ENCODE data around the gene HABP4. TPM values are rescaled to one million over a fixed set of nuclear protein-coding genes. Genes with fewer than 3 reads are reported as not detected.
A peak's percentile ranks its signal among the peaks of the same experiment; 100 is the strongest.
"Not testable (repeated sequence)": the region's sequence is repeated elsewhere in the genome, so short reads cannot be mapped to it uniquely, and the experiment has no call there.

HABP4 gene
- total and polyA plus RNA-seq, 2 of the 4 experiments (the other 2 are of a cell fraction), result 5.2 to 10.6 TPM

DNA sequence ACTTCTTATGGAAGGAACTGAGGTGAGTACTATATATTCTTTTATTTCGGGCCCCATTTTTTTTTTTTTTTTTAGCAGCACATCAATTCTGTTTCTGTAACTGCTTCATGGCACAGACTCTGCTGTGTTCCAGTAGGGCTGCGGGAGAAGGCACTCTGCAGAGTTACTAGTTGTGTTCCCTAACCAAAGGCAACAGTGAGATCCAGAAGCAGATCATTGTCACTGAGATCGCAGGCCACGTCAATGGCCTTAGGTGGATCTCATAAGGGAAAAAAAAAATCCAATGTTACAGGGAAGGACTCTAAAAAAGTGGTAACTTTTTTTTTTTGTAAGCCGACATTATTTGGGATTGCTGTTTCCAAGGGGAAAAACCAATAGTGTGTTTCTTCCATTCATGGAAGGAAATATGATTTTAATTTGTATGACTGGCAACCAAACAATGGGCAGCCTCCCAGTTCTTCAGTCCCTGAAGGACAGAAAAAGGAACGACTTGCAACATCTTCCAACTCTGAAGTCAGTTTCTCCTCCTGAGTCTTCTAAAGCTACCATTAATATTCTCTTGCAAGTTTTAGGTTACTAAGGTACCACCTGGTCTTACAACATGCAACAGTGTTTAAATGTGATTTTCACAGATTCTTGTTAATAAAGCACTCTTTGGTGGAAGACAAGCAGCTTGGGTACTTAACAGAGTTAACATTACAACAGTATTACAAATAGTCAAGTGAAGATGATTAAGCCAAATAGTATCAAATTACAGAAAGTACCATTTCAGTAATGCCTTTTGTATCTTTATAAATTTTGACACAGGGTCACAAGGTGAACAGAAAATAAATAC, 52.8 kb downstream of the HABP4 start:
- H3K27ac ChIP-seq (ENCODE audit: insufficient read depth, low read length), result no peak overlapping the region
- TSS peak; percentile 21 for BruUV-seq (replicated peaks)
- no peak for ATAC-seq (ENCODE audit: low read depth)

GRCh38 chr9:96503374-96503748, 53.4 kb downstream of the HABP4 start:
- H2BK15ac ChIP-seq (ENCODE audit: low read depth, low read length); H3K23ac ChIP-seq (ENCODE audit: low read depth, low read length); H2AK9ac ChIP-seq (replicated peaks; ENCODE audit: low read depth, low read length, poor library complexity); dilution Hi-C loops (cut with HindIII; ENCODE audit: low sequenced_read_pairs, unreplicated experiment); H2BK5ac ChIP-seq (ENCODE audit: low read depth, low read length, poor library complexity, severe bottlenecking); H3K18ac ChIP-seq (ENCODE audit: low read depth, low read length); POLR2A ChIA-PET (ENCODE audit: unreplicated experiment); H2BK20ac ChIP-seq (ENCODE audit: low read depth, low read length); H3K9ac ChIP-seq (ENCODE audit: low read depth, low read length); H4K5ac ChIP-seq (ENCODE audit: low read depth, low read length); H3K9me1 ChIP-seq (ENCODE audit: insufficient read depth, low read length); H4K8ac ChIP-seq (ENCODE audit: low read depth in 2 of 2, low read length in 2 of 2); H3K14ac ChIP-seq (replicated peaks; ENCODE audit: low read depth, low read length); intact Hi-C loops (cut with micrococcal nuclease); H3K79me1 ChIP-seq (ENCODE audit: low read depth in 1 of 2, low read length in 2 of 2); in situ Hi-C loops (cut with MboI; ENCODE audit: low sequenced_read_pairs); H3K4me2 ChIP-seq (ENCODE audit: low read depth, low read length); ATAC-seq (ENCODE audit: low read depth); H3K27ac ChIP-seq (ENCODE audit: insufficient read depth, low read length); CTCF ChIA-PET; BruUV-seq (replicated peaks); H4K91ac ChIP-seq (ENCODE audit: insufficient read depth, low read depth, low read length); DNase-seq; H2BK120ac ChIP-seq (ENCODE audit: low read depth, low read length); H4K20me1 ChIP-seq (ENCODE audit: insufficient read depth, low read length); H2AK5ac ChIP-seq (ENCODE audit: low read depth, low read length); H3K36me3 ChIP-seq (ENCODE audit: control insufficient read depth, insufficient read depth, low read length); H3K9me3 ChIP-seq (ENCODE audit: control insufficient read depth, insufficient read depth, low read length); H2AFZ ChIP-seq (replicated peaks; ENCODE audit: low read length, poor library complexity); H3K56ac ChIP-seq (ENCODE audit: extremely low read depth, insufficient read depth, low read length); H3K4ac ChIP-seq (ENCODE audit: low read depth, low read length); H3K4me3 ChIP-seq (ENCODE audit: insufficient read depth, low read depth, low read length); H3K27me3 ChIP-seq (ENCODE audit: control insufficient read depth, insufficient read depth, low read length): not testable (repeated sequence)
- H3K4me1 ChIP-seq (ENCODE audit: control insufficient read depth, insufficient read depth, low read length), result peaks cover 12% of the 10 kb centered on the region

More for the DNA sequence above, 52.8 kb downstream of the HABP4 start:
- H3K56ac ChIP-seq (ENCODE audit: extremely low read depth, insufficient read depth, low read length), result no peak overlapping the region
- dilution Hi-C loops (cut with HindIII; ENCODE audit: low sequenced_read_pairs, unreplicated experiment), result no loop called here
- H2BK120ac ChIP-seq (ENCODE audit: low read depth, low read length), result no peak overlapping the region
- H3K79me1 ChIP-seq (ENCODE audit: low read depth in 1 of 2, low read length in 2 of 2), result peaks cover 0 to 3% of the 10 kb centered on the region in 2 experiments; a peak in 1 of 4 replicates
- H3K4me2 ChIP-seq (ENCODE audit: low read depth, low read length), result no peak overlapping the region
- no peak overlapping the region for H4K8ac ChIP-seq (ENCODE audit: low read depth in 2 of 2, low read length in 2 of 2)
- H4K20me1 ChIP-seq (ENCODE audit: insufficient read depth, low read length), result no peaks in the 10 kb centered on the region
- H3K4ac ChIP-seq (ENCODE audit: low read depth, low read length), result no peak overlapping the region
- peak overlapping the region; percentile 42 for H3K18ac ChIP-seq (ENCODE audit: low read depth, low read length)
- H2AK5ac ChIP-seq (ENCODE audit: low read depth, low read length), result no peak overlapping the region
- intact Hi-C loops (cut with micrococcal nuclease), result no loop called here
- no peak overlapping the region for H2BK15ac ChIP-seq (ENCODE audit: low read depth, low read length)
- no peak overlapping the region for H3K14ac ChIP-seq (replicated peaks; ENCODE audit: low read depth, low read length)
- H2BK20ac ChIP-seq (ENCODE audit: low read depth, low read length), result no peak overlapping the region
- no peak for TF ChIP-seq MXI1 (IDR thresholded peaks at IDR 0.05; ENCODE audit: borderline replicate concordance, low read depth, low read length)
- H2BK5ac ChIP-seq (ENCODE audit: low read depth, low read length, poor library complexity, severe bottlenecking), result no peak overlapping the region
- H4K5ac ChIP-seq (ENCODE audit: low read depth, low read length), result peak overlapping the region; percentile 35; the same call in 1 of the 2 replicates
- H3K9me1 ChIP-seq (ENCODE audit: insufficient read depth, low read length), result peaks cover 7% of the 10 kb centered on the region; the same call in 1 of the 2 replicates
- in situ Hi-C loops (cut with MboI; ENCODE audit: low sequenced_read_pairs), result no loop called here
- H3K27me3 ChIP-seq (ENCODE audit: control insufficient read depth, insufficient read depth, low read length), result no peaks in the 10 kb centered on the region
- no peak overlapping the region for H3K9ac ChIP-seq (ENCODE audit: low read depth, low read length)
- no peak overlapping the region for H4K91ac ChIP-seq (ENCODE audit: insufficient read depth, low read depth, low read length)
- 94% methylated on average over 3 of the region's 6 CpGs; no CpG with 5 or more reads in 1 of the 2 experiments for WGBS, 2 experiments (ENCODE audit: extremely low coverage in 2 of 2, insufficient read length in 1 of 2)
- POLR2A ChIA-PET (ENCODE audit: unreplicated experiment), result no interaction called here
- CTCF ChIA-PET, result interaction anchor here (0.6 kb wide), 1 partner anchor 104 kb away, joined by 3 read pairs; no protein-coding TSS in a partner anchor
- peaks cover 12% of the 10 kb centered on the region for H3K4me1 ChIP-seq (ENCODE audit: control insufficient read depth, insufficient read depth, low read length)
- H3K23ac ChIP-seq (ENCODE audit: low read depth, low read length), result no peak overlapping the region
- DNase-seq, result peak; percentile 26
- no peak overlapping the region for H2AK9ac ChIP-seq (replicated peaks; ENCODE audit: low read depth, low read length, poor library complexity)
- H3K9me3 ChIP-seq (ENCODE audit: control insufficient read depth, insufficient read depth, low read length), result no peaks in the 10 kb centered on the region
- peaks cover 7% of the 10 kb centered on the region for H3K36me3 ChIP-seq (ENCODE audit: control insufficient read depth, insufficient read depth, low read length)
- H2AFZ ChIP-seq (replicated peaks; ENCODE audit: low read length, poor library complexity), result no peak overlapping the region
- H3K4me3 ChIP-seq (ENCODE audit: insufficient read depth, low read depth, low read length), result no peak overlapping the region
